Coronary artery (tissue), 2 donors: ENCODE data around the gene NOTCH3.
A peak's percentile ranks its signal among the peaks of the same experiment; 100 is the strongest.

Experiments used
- DNase-seq: peaks from one replicate; pipeline ENCODE4 v3.0.0-alpha.2; 2017; ENCODE audit warnings: low spot score
- H3K27ac ChIP-seq, 2 donors: fragments of 200-600 bp; sonication (generic); one replicate each; pipeline ENCODE4 v1.5.1; 2016 to 2019
- H3K4me3 ChIP-seq: fragments of 200-600 bp; sonication (generic); 2 replicates; pipeline ENCODE4 v1.5.1; 2016; ENCODE audit warnings: mild to moderate bottlenecking, moderate library complexity
- CTCF ChIP-seq: fragments of 200-600 bp; sonication (generic); IDR thresholded peaks from one replicate; pipeline ENCODE4 v1.5.1; 2019; ENCODE audit warnings: antibody characterized with exemption

NOTCH3 gene

DNA sequence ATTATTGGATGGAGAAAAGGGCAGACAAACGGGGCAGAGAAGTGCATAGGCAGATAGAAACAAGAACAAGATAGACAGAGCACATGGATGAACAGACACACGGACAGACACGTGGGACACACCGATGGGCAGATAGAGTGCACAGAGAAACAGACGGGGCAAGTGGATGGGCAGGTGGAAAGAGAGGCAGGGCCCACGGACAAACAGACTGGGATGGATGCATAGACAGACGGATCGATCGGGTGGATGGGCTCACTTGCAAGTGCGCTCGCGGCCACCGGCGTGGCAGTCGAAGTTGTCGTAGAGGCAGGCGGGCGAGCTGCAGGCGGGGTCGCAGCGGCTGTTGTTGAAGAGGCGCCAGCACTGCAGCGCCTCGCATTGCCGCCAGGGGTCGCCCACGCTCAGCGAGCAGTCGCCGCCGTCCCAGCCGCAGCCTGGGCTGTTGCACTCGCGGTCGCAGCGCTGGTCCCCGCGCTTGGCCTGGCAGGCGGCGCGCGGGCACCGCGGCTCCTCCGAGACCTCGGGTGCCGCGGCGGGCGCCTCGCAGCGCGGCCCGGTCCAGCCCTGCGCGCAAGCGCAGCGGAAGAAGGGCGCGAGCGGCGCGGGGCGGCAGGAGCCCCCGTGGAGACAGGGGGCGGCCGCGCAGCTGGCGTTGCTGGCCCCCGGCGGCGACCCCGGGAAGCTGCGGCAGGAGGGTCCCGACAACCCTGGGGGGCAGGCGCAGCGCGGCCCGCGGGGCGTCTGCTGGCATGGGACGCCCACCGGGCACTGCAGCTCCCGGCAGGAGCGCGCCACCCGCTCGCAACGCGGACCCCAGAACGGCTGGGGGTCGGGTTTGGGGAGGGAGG, 23.3 kb downstream of the NOTCH3 start:
- peak; percentile 100 for TF ChIP-seq CTCF
- peak overlapping the region; percentile 60 for H3K4me3 ChIP-seq
- H3K27ac ChIP-seq = peak overlapping the region; percentile 64 to 87
- no peak for DNase-seq

GRCh38 chr19:15175609-15176008, 25.2 kb downstream of the NOTCH3 start:
- Histone ChIP-seq H3K4me3 (no peak overlapping the region), H3K27ac (no peak overlapping the region)
- TF ChIP-seq CTCF = no peak
- DNase-seq = no peak

DNA sequence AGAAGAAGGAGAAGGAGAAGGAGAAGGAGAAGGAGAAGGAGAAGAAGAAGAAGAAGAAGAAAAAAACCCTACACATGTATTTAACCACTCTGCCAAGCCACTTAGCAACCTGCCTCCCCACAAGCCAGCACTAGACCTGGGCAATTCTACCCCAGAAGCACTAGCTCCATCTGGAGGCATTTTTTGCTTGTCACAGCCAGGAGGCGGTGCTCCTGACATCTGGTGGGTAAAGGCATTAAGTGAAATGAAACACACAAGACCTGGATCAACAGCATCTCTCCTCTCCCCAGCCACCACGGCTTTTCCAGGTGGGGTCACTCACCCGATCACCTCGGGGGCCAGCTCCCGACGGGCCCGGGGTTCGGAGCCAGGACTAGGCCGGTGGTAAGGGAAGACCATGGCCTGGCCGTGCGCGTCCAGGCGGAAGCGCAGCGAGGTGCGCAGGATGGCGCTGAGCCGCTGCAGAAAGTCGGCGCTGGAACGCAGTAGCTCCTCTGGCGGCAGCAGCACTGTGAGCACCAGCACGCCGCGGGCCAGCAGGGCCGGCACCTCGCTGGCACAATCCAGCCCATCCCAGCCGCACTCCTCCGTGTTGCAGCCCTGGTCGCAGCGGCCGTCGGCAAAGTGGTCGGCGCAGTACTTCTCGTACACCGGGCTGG, 26.9 kb downstream of the NOTCH3 start:
- no peak for DNase-seq
- TF ChIP-seq CTCF = no peak
- Histone ChIP-seq H3K27ac (no peak overlapping the region), H3K4me3 (no peak overlapping the region)

DNA sequence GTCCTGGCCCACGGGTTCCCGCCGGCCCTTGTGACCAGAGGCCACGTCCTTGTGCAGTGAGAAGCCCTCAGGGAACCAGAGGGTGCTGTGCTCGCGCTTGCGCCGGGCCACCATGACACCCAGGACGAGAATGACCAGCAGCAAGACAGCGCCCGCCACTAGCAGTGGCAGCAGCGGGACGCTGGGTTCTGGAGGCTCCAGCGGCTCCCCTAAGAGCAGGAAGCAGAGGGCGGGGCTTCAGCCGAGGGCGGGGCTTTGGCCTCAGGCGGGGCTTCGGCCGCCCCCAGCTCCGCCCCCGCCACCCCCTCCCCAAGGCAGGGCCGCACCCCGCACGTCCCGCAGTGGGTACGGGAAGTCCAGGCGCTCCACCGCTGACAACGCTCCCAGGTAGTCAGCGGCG, 30.4 kb downstream of the NOTCH3 start:
- no peak for DNase-seq
- Histone ChIP-seq H3K27ac (peak overlapping the region in 1 of 2 donors; percentile 56), H3K4me3 (no peak overlapping the region)
- TF ChIP-seq CTCF = no peak

- TF ChIP-seq CTCF = no peak
- H3K4me3 ChIP-seq = no peak overlapping the region
- no peak for DNase-seq
- H3K27ac ChIP-seq = peak overlapping the region in 1 of 2 donors; percentile 56
These were observed 31.1 kb downstream of the NOTCH3 start for GRCh38 chr19:15169541-15170285.

GRCh38 chr19:15166700-15167099, 34.1 kb downstream of the NOTCH3 start:
- TF ChIP-seq CTCF = no peak
- no peak overlapping the region for H3K27ac ChIP-seq

More at GRCh38 chr19:15166700-15167099, 34.1 kb downstream of the NOTCH3 start:
- no peak for DNase-seq
- H3K4me3 ChIP-seq = no peak overlapping the region
